Mucosa of stomach (tissue), 1 donor: ENCODE results near the gene FRMD5.
"Not testable (repeated sequence)": the region's sequence is repeated elsewhere in the genome, so short reads cannot be mapped to it uniquely, and the experiment has no call there.

Experiments used
- H3K27me3 ChIP-seq: one replicate; pipeline ENCODE4 v1.7.0; 2013; ENCODE audit warnings: mild to moderate bottlenecking, low read length; ENCODE audit not compliant: control insufficient read depth, insufficient read depth
- H3K36me3 ChIP-seq: one replicate; pipeline ENCODE4 v1.7.0; 2013; ENCODE audit warnings: low read length; ENCODE audit not compliant: control insufficient read depth, insufficient read depth
- H3K4me1 ChIP-seq: one replicate; pipeline ENCODE4 v1.7.0; 2013; ENCODE audit warnings: mild to moderate bottlenecking, low read length; ENCODE audit not compliant: control insufficient read depth, insufficient read depth
- H3K4me3 ChIP-seq: one replicate; pipeline ENCODE4 v1.7.0; 2013; ENCODE audit warnings: low read length
- H3K9ac ChIP-seq: one replicate; pipeline ENCODE4 v1.7.0; 2013; ENCODE audit warnings: mild to moderate bottlenecking, low read length, moderate library complexity
- H3K9me3 ChIP-seq: one replicate; pipeline ENCODE4 v1.7.0; 2013; ENCODE audit warnings: mild to moderate bottlenecking, low read length, moderate library complexity; ENCODE audit not compliant: control insufficient read depth
- donor health status: Pancreatic carcinoma.

The FRMD5 gene

DNA sequence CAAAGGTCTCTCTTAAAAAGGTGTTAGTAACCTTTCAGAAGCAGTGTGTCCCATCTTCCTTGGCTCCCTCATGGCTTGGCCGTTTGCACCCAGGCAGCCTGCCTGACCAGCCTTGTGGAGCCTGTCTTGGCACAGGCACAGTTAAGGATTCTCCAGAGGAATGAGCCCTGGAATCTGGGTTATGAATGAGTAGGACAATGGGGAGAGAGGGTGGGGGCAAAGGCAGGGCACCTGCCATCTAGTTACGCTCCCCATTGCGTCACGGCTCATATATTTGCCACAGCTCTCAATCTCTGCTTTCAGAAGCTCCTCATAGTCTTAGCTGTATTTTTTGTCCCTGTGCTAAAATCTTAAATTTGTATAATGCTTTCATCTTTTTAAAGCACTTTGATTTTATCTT, 317.7 kb downstream of the FRMD5 start:
- Histone ChIP-seq H3K4me1 (no peaks in the 10 kb centered on the region), H3K36me3 (no peaks in the 10 kb centered on the region), H3K4me3 (no peak overlapping the region), H3K9me3 (no peaks in the 10 kb centered on the region), H3K27me3 (no peaks in the 10 kb centered on the region), H3K9ac (no peak overlapping the region)

DNA sequence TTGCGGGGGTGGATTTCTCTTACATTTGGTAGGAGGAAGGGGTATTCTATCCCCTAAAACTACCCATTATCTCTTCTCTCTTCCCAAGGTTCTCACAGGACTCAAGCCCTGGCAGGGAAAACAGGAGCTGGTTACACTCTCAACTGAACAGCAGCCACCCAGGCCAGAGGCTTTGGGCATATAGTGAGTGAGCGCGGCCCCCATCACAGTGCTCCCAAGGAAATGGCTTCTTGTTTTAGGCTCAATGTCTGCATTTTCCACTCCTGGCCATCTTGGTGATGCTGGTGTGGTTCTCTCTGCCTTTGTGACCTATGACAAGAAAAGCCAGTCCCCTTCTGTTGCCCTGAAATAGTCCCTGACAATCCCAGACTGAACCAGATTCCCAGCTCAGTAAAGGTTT, 318.2 kb downstream of the FRMD5 start:
- Histone ChIP-seq H3K4me3 (no peak overlapping the region), H3K9me3 (no peaks in the 10 kb centered on the region), H3K27me3 (no peaks in the 10 kb centered on the region), H3K4me1 (no peaks in the 10 kb centered on the region), H3K9ac (no peak overlapping the region), H3K36me3 (no peaks in the 10 kb centered on the region)

DNA sequence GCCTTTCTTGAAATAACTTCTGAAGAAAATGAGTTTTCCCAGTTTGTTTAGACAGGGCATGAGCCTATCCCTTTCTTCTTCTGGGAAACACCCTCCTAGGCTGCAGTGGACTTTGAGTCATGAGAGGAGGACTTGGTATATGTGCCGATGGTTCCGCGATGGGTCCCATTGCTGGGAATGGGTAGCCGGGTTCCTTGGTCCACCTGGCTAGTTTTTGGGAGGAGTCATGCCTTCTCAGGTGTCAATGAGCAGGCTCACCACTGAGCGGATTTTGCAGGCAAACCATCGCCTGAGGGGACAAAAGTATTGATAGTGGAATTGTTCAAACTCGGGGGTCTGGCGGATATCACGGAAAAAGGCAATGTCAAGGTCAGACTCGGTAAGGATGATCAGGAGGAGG, 321.4 kb downstream of the FRMD5 start:
- no peaks in the 10 kb centered on the region for H3K27me3 ChIP-seq
- H3K4me1 ChIP-seq = no peaks in the 10 kb centered on the region
- no peaks in the 10 kb centered on the region for H3K9me3 ChIP-seq
- no peaks in the 10 kb centered on the region for H3K36me3 ChIP-seq
- no peak overlapping the region for H3K9ac ChIP-seq
- no peak overlapping the region for H3K4me3 ChIP-seq

DNA sequence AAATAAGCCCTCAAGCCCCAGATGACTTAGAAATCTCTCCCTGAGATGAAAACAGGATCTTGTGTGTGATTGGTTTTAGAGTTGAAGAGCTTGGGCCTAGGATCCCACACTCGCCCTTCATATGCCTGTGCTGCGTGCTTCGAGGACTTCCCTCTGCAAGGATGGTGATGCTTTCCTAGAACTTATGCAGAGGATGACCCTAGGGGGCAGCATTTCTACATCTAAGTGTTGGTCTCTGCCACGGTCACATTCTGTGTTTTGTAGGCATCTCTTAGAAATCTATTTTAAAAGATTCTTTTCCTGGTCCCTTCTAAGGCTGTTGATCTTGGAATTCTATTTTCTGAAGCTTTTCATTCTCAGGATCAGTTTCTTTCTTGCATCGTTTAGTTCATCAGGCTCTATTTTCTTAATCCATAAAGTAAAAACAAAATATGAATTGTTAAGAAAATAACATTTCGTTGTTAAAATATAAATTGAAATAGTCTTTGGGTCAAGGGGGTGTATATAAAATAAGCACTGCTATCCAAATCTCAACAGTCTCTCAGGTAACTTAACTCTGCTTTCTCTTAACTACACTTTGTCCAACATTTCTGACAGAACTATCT, 322.6 kb downstream of the FRMD5 start:
- no peaks in the 10 kb centered on the region for H3K36me3 ChIP-seq
- no peak overlapping the region for H3K9ac ChIP-seq
- no peaks in the 10 kb centered on the region for H3K27me3 ChIP-seq
- no peaks in the 10 kb centered on the region for H3K9me3 ChIP-seq
- no peak overlapping the region for H3K4me3 ChIP-seq
- no peaks in the 10 kb centered on the region for H3K4me1 ChIP-seq

DNA sequence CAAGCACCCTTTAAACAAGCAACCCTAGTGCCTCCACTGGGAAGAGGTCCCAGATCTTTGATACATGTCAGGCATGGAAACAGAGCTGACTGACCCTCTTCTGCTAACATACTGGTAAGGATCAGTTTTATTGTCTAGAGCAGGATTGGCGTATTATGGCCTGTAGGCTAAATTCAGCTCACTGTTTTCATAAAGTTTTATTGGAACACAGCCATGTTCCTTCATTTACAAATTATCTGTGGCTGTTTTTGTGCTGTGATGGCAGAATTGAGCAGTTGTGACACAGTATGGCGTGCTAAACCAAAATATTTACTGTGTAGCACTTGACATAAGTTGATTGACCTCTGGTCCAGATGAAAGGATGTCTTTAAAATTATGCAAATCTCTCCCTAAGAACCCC, 323.2 kb downstream of the FRMD5 start:
- no peaks in the 10 kb centered on the region for H3K36me3 ChIP-seq
- no peaks in the 10 kb centered on the region for H3K27me3 ChIP-seq
- H3K9ac ChIP-seq = no peak overlapping the region
- no peaks in the 10 kb centered on the region for H3K4me1 ChIP-seq
- H3K4me3 ChIP-seq = no peak overlapping the region
- H3K9me3 ChIP-seq = no peaks in the 10 kb centered on the region

DNA sequence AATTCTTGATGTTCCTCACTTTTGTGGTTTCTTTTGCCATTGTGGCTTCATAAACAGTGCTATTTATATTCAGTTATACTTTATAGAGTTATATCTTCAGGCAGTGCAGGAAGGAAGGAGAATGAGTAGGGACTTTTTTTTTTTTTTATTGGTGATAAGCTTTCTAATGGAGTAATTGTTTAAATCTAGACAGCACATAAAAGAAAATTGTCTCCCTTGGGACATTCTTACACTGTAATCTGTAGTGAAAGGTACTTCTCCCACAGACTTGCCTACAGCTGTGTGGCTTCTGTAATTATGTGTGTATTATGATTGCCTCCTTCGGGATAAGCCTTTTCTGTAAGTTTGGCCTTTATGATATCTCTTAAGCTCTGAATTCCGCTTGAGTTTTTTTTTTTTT, 326.7 kb downstream of the FRMD5 start:
- H3K9ac ChIP-seq = no peak overlapping the region

DNA sequence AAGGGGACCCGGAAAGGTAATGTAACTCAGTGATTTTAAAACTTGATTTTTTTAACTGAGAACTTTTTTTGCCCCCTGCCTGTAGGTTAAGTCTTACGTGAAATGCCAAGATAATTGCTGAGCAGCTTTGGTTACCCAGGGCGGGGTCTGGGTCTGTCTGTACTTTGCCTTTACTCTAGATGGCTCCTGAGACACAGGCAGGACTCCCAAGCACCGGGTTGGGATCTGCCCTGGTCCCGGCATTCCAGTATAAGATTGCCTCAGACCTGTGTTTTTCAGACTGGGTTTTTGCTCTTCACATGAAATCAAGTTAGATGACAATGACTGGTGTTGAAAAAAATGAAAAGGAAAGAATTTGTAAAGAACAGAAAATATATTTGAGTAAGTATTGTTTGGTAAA, 328.0 kb downstream of the FRMD5 start:
- H3K27me3 ChIP-seq = no peaks in the 10 kb centered on the region
- no peaks in the 10 kb centered on the region for H3K9me3 ChIP-seq
- H3K9ac ChIP-seq = no peak overlapping the region
- H3K4me1 ChIP-seq = no peaks in the 10 kb centered on the region
- no peaks in the 10 kb centered on the region for H3K36me3 ChIP-seq
- no peak overlapping the region for H3K4me3 ChIP-seq

More for the DNA sequence above, 326.7 kb downstream of the FRMD5 start:
- Histone ChIP-seq H3K27me3 (no peaks in the 10 kb centered on the region), H3K36me3 (no peaks in the 10 kb centered on the region), H3K9me3 (no peaks in the 10 kb centered on the region), H3K4me1 (no peaks in the 10 kb centered on the region), H3K4me3 (no peak overlapping the region)

DNA sequence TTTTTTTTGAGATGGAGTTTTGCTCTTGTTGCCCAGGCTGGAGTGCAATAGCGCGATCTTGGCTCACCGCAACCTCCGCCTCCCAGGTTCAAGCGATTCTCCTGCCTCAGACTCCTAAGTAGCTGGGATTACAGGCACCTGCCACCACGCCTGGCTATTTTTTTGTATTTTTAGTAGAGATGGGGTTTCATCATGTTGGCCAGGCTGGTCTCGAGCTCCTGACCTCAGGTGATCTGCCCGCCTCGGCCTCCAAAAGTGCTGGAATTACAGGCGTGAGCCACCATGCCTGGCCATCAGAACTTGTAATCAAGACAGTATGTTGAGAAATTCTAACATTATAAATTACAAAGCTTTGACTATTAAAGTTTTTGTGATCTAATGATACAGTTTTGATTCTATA, 328.4 kb downstream of the FRMD5 start:
- H3K27me3 ChIP-seq, H3K36me3 ChIP-seq, H3K4me3 ChIP-seq, H3K9me3 ChIP-seq, H3K9ac ChIP-seq, H3K4me1 ChIP-seq: not testable (repeated sequence)

DNA sequence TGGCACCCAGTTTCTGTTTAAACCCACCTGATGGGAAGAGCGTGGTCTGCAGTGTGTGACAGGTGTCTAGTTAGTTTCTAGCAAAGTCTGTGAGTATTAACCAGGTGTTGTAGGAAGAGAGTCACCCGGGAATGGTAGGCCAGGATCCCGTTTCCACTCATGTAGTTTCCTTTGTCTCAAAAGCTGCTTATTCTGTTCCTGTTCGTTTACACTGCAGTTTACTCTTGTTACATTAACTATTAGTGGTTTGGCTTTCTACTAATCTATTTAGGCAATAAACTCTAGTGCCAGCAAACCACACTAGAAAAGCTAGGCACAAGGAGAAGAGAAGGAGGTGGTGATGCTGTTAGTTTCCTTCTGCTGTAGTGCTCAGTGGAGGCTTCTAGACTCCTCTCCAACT, 335.5 kb downstream of the FRMD5 start:
- H3K9me3 ChIP-seq = no peaks in the 10 kb centered on the region
- H3K36me3 ChIP-seq = no peaks in the 10 kb centered on the region
- H3K9ac ChIP-seq = no peak overlapping the region
- H3K4me1 ChIP-seq = no peaks in the 10 kb centered on the region
- no peaks in the 10 kb centered on the region for H3K27me3 ChIP-seq
- H3K4me3 ChIP-seq = no peak overlapping the region

DNA sequence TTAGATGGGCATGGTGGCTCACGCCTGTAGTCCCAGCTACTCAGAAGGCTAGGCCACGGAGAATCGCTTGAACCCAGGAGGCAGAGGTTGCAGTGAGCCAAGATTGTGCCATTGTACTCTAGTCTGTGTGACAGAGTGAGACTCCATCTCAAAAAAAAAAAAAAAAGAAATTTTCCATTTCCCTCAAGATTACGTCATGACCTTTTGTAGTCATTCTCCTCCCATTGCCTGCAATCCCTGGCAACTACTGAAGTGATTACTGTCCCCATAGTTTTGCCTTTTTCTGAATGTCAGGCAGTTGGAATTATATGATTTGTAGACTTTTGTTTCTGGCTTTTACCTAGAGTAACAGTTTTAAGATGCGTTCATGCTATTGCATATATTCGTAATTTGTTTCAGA, 340.3 kb downstream of the FRMD5 start:
- Histone ChIP-seq H3K36me3 (no peaks in the 10 kb centered on the region), H3K9ac (no peak overlapping the region), H3K4me3 (no peak overlapping the region), H3K27me3 (no peaks in the 10 kb centered on the region), H3K9me3 (no peaks in the 10 kb centered on the region), H3K4me1 (no peaks in the 10 kb centered on the region)

DNA sequence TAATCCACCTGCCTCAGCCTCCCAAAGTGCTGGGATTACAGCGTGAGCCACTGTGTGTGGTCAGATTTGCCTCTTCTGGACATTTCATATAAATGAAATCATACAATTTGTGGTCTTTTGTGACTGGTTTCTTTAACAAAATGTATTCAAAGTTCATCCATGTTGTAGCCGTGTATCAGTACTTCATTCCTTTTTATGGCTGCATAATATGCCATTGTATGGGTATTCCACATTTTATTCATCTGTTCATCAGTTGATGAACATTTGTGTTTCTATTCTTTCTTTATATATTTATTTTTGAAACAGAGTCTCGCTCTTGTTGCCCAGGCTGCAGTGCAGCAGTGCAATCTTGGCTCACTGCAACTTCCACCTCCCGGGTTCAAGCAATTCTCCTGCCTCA, 342.5 kb downstream of the FRMD5 start:
- Histone ChIP-seq H3K27me3 (no peaks in the 10 kb centered on the region), H3K36me3 (no peaks in the 10 kb centered on the region), H3K9ac (no peak overlapping the region), H3K9me3 (no peaks in the 10 kb centered on the region), H3K4me1 (no peaks in the 10 kb centered on the region), H3K4me3 (no peak overlapping the region)

DNA sequence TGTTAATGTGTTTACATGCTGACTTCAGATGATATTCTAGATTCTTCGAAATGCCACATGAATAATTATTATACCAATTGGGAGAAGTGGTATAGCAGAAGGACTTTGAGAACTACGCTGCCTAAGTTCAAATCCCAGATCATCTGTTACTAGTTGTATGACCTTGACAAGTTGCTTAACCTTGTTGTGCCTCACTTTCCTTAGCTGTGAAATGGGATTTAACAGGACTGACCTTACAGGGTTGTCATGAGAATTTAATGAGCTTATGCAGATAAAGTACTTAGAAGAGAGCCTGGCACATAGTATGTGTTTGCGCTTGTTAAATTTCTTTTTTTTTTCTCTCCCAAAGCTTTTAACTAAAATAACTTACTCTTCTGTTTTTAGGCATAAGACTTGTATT, 343.8 kb downstream of the FRMD5 start:
- H3K27me3 ChIP-seq = no peaks in the 10 kb centered on the region
- H3K36me3 ChIP-seq = no peaks in the 10 kb centered on the region
- H3K9ac ChIP-seq = no peak overlapping the region
- H3K4me3 ChIP-seq = no peak overlapping the region
- H3K9me3 ChIP-seq = no peaks in the 10 kb centered on the region
- H3K4me1 ChIP-seq = no peaks in the 10 kb centered on the region

DNA sequence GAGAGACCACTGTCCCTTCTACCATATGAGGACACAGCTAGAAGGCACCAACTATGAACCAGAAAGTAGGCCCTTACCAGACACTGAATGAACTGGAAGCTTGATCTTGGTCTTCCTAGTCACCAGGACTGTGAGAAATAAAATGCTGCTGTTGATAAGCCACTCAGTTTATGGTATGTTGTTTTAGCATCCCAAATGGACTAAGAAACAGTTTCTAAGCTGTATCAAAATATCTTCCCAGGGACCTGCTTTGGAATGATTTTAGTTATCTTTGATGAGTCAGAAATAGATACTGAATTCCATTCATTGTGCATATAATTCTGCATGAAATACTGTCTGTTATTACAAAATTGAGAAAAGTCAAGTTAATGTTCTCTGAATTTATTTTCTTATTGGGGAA, 349.6 kb downstream of the FRMD5 start:
- Histone ChIP-seq H3K9me3 (no peaks in the 10 kb centered on the region), H3K4me1 (no peaks in the 10 kb centered on the region), H3K4me3 (no peak overlapping the region), H3K9ac (no peak overlapping the region), H3K27me3 (no peaks in the 10 kb centered on the region), H3K36me3 (no peaks in the 10 kb centered on the region)
